Hematopoietic multipotent progenitor cell treated with erythropoietin and hydrocortisone succinate and interleukin-3 and kit ligand, for 8 days (in vitro differentiated cells): Measurements from ENCODE around the gene C1QL1.
A peak's percentile ranks its signal among the peaks of the same experiment; 100 is the strongest.

Source experiments
- DNase-seq: peaks from one replicate; pipeline ENCODE4 v3.0.0-alpha.2; 2015

The C1QL1 gene

GRCh38 chr17:44928136-44928535 lies 40.0 kb downstream of the C1QL1 start:
- no peak for DNase-seq

DNA sequence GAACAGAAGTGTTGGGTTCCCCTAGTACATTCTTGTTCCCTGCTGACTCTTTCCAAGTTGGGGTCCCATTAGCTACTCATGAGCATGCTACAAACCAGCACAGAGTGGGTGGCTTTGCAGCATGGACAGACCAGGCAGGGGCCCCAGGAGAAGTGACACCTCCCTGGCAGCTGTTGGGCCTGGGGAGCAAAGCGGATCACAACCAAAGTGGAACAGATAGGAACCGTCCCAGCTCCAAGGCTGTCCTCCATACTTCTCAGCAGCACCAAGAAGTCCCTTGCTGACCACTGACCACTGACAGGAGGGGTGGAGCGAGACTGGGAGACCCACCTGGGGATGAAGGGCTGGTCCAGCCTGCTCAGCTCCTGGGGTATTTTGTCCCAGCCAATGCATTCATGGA lies 40.4 kb downstream of the C1QL1 start:
- no peak for DNase-seq

DNA sequence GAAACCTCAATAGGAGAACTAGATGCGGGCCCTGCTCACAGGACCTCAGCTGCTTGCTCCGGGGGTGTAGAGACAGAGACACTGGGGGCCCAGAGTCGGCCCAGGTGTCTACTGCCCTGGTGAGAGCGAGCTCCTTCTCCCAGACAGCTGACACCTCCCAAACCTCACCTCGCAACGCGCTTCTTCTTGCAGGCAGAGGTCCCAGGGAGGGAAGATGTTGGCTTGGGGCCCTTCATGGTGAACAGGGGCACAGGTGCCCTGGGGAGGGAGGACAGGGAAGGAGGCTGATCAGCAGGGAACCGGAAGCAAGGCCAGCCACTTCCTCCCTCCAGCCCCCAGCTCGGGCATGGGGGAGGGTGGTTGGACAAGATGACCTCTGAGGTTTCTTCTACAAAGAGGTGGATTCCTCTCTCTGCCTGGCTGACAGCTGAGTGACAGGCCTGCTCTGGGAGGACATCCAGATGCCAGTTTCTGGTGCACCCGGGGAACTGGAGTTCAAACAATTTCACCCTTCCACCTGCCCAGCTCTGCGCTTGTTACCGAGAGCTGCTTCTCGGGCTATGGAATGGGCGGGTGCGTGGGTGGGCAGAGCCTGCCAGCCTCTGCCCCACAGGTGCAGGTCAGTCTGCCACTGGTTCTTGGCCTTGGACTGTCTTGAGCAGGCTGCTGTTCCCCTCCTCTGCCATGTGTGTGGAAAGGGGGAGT lies 41.1 kb downstream of the C1QL1 start:
- DNase-seq: no peak

GRCh38 chr17:44925731-44926697 lies 42.1 kb downstream of the C1QL1 start:
- no peak for DNase-seq

DNA sequence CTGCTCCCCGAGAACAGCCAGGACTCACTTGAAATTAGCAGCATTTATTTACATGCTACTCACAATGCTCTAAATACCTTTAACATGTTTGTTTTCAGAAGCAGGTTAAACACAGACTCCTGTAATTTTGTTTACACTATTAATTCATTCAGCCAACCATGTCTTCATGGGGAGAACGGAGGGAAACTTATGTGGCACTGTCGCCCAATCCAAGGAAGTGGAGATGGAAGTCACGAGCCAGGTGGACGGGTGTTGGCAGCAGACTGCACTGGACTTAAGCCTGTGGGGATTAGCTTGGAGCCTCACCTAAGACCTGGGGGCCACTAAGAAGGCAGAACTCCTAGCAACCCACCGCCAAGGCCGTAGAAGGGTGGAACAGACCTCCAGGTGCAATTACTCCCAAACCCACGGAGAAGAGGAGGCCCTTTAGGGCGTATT lies 44.0 kb downstream of the C1QL1 start:
- DNase-seq: no peak

DNA sequence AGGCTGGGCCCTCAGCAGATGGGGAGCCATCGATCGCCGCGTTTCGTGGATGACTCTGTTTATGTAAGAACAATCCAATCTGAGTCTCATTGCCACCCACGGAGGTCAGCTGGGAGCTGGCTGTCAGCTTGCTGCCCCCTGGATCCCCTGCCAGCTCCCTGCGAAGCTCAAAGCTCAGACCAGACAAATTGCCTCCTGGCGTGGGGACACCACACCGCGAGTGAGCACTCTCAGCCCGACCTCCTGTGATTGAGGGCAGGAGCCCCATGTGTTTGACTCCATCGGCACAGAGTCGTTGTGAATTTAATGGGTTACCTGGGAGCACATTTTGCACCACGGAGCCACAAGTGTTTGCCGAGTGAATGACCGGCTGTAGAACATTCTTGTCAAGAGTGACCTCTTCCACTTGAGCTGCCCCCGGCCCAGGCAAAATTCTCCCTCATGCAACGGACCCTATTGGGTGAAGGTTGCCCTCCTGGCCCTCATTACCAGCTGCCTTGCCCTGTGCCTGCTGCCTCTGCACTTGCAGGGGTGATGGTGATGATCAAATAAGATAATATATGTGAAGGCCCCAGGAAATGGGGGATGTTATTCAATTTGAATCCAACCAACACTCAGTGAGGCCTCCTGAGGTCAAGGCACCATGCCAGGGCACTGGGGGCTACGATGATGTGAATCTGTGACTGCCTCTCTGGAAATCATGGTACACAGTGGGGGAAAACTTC lies 45.2 kb downstream of the C1QL1 start:
- no peak for DNase-seq

DNA sequence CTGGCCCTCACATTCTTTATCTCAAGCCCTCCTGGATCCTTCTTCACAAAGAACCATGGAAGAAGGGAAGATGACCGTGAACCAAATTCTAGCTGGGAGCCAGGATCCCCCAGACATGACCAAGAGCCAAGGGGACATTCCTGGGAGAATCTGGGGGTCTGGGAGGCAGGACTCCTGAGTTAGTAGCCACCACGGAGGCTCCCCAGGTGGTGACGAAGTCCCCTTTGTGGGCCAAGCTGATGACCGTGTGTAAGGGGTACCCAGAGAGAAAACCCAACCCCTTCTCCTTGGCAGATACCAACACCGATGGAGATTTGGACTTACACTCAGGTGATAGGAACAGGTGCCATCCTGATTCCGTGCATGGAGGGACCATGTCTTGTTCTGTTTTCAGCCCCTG lies 46.0 kb downstream of the C1QL1 start:
- no peak for DNase-seq

GRCh38 chr17:44921122-44921882 lies 46.8 kb downstream of the C1QL1 start:
- no peak for DNase-seq

- no peak for DNase-seq
Measured at GRCh38 chr17:44920565-44920940, 47.5 kb downstream of the C1QL1 start.

DNA sequence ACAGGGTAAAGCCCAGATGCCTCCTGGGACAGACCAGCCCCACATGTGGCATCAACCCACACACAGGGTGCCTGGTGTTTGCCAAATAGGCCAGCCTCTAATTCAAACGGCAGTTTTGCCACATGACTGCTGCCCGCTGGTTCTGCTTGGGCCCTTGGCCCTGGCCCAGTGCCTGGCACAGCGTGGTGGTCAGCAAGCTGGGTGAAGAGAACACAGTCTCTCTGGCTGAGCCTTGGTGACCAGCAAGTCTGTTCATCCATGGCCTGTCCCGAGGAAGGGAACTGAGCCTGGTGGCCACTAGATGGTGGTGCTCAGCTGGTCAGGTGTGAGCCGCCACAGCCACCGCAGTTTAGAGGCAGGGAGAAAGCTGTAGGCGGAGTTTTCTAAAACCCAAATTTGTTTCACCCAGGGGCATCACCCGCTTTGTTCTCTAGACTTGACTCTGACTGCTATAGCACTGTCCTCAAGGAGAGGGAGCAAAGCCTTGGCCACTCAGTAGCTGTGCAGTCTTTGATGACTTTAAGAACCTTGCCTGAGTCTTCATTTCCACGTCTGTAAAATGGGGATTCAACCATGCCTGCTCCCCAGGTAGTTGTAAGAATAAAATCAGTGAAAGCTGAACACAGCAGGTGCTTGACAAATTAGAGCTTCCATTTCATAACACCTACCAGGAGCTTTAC lies 48.1 kb downstream of the C1QL1 start:
- DNase-seq: peak; percentile 81

DNA sequence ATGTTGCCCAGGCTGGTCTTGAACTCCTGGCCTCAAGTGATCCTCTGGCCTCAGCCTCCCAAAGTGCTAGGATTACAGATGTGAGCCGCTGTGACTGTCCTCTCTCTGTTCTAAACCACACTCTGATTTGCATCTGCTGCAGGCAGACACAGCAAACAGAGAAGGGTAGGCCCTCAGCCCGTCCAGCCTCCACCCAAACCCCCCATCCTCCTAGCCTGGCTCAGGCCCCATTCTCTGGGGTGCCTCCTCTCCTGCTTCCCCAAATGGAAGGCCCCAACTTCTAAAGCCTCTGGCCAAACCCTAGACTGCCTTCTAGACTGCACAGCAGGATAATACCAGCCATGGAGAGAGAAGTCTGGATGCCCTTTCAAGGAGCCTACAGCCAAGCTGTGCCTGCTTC lies 48.7 kb downstream of the C1QL1 start:
- no peak for DNase-seq

DNA sequence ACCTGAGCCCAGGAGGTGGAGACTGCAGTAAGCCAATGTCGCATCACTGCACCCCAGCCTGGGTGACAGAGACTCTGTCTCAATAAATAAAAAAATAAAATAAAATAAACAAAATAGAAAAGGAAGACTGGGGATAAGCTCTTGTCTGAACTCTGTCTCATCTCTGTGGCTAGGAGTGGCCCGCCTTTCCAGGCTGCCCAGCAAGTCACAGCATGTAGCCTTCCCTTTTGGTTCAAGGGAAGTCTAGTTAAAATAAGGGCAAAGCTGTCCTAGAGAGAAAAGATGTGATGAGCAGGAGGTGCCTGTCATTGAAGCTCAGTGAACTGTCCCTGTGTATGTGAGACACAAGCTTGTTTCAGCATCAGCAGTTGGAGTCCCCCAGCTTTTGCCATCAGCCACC lies 50.1 kb downstream of the C1QL1 start:
- no peak for DNase-seq

GRCh38 chr17:44917456-44917855 lies 50.6 kb downstream of the C1QL1 start:
- DNase-seq: no peak

- DNase-seq: no peak
Measured at GRCh38 chr17:44916781-44917241, 51.3 kb downstream of the C1QL1 start.

GRCh38 chr17:44915862-44916780 lies 52.0 kb downstream of the C1QL1 start:
- no peak for DNase-seq

- no peak for DNase-seq
Measured at GRCh38 chr17:44915321-44915726, 52.8 kb downstream of the C1QL1 start, which contains the start of gene GFAP. GFAP (minus strand) TSS chr17:44915500; CDS start chr17:44915486, 14 bp downstream.

DNA sequence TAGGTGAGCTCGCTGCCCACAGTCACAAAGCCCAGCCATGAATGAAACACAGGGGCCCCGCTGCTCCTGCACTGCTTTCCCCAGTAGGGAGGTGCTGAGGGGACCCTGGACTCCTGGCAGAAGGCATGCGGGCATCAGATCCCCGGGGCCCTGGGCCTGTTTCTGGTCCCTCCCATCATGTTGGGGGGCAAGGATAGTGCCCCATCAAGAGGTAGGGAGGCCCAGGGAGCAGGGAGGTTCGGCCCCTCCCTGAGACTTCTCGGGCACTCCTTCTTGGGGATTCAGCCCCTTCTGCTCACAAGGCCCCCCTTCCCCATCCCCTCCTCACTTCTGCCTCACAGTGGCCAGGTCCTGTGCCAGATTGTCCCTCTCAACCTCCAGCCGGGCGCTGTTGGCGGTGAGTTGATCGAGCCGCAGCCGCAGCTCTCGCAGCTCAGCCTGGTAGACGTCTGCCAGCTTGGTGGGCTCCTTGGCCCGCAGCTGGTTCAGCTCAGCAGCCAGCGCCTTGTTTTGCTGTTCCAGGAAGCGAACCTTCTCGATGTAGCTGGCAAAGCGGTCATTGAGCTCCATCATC lies 53.3 kb downstream of the C1QL1 start:
- no peak for DNase-seq

DNA sequence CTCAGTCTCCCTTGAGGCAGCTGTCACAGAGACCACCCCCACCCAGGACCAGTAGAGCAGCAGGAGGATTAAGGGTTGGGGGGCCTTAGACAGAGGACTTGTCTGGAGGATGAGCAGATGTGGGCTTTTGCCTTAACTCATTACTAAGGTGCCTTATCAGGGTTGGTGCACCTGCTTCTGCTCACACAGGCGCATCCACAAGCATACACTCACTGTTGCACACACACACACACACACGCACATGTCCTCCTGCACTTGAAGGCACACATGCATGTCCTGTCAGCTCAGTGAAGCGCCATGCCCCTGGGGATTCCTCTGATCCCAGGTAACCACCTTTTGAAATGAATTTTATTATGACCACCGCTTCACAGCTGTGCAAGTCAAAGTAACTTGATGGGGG lies 54.0 kb downstream of the C1QL1 start:
- no peak for DNase-seq

- no peak for DNase-seq
Measured at GRCh38 chr17:44913676-44914075, 54.4 kb downstream of the C1QL1 start.
